Liver (tissue), 9 donors: ENCODE data around the gene TWIST2. TPM values are rescaled to one million over a fixed set of nuclear protein-coding genes. Genes with fewer than 3 reads are reported as not detected.

Source experiments
- DNase-seq: peaks from one replicate; pipeline ENCODE4 v3.0.0-alpha.2; 2017; ENCODE audit warnings: low spot score
- H3K27ac ChIP-seq, 2 donors: one replicate each; pipeline ENCODE4 v1.7.0; 2013; ENCODE audit warnings: inconsistent platforms in 2 of 2, low read length in 2 of 2, control low read depth in 1 of 2, low read depth in 1 of 2, mild to moderate bottlenecking in 1 of 2
- H3K27me3 ChIP-seq, 4 donors: one replicate each; pipeline versions ENCODE4 v1.6.1 to v1.7.0; 2013; ENCODE audit warnings: low read length in 3 of 4, inconsistent platforms in 1 of 4, mild to moderate bottlenecking in 1 of 4, moderate library complexity in 1 of 4; ENCODE audit not compliant: control insufficient read depth in 4 of 4, insufficient read depth in 4 of 4
- H3K36me3 ChIP-seq, 4 donors: one replicate each; pipeline versions ENCODE4 v1.6.1 to v1.7.0; 2013; ENCODE audit warnings: low read length in 3 of 4, mild to moderate bottlenecking in 3 of 4, low read depth in 1 of 4, moderate library complexity in 1 of 4; ENCODE audit not compliant: control insufficient read depth in 4 of 4, insufficient read depth in 3 of 4
- H3K4me1 ChIP-seq, 4 donors: one replicate each; pipeline versions ENCODE4 v1.6.1 to v1.7.0; 2013; ENCODE audit warnings: low read length in 3 of 4, mild to moderate bottlenecking in 3 of 4, moderate library complexity in 1 of 4; ENCODE audit not compliant: control insufficient read depth in 4 of 4, insufficient read depth in 4 of 4
- H3K4me3 ChIP-seq, 3 donors: one replicate each; pipeline versions ENCODE4 v1.6.1 to v1.7.0; 2013; ENCODE audit warnings: low read length in 3 of 3, control low read depth in 1 of 3, low read depth in 1 of 3, mild to moderate bottlenecking in 1 of 3
- H3K9ac ChIP-seq, 2 donors: one replicate each; pipeline ENCODE4 v1.7.0; 2013; ENCODE audit warnings: low read length in 2 of 2, mild to moderate bottlenecking in 2 of 2, moderate library complexity in 2 of 2, control low read depth in 1 of 2, low read depth in 1 of 2
- H3K9me3 ChIP-seq, 4 donors: one replicate each; pipeline versions ENCODE4 v1.6.1 to v1.7.0; 2013; ENCODE audit warnings: low read length in 3 of 4; ENCODE audit not compliant: control insufficient read depth in 4 of 4
- EGR1 ChIP-seq, 2 donors: IDR thresholded peaks; 2 replicates each; pipeline ENCODE4 v1.6.1; 2016 to 2018; ENCODE audit warnings: antibody characterized with exemption in 2 of 2, low read depth in 2 of 2
- FOXA1 ChIP-seq: IDR thresholded peaks from 2 replicates; pipeline ENCODE4 v1.6.1; 2016; ENCODE audit warnings: antibody characterized with exemption
- FOXA2 ChIP-seq: IDR thresholded peaks from 2 replicates; pipeline ENCODE4 v1.6.1; 2016; ENCODE audit warnings: antibody characterized with exemption
- GABPA ChIP-seq, 2 donors: IDR thresholded peaks in 1 of 2; conservative IDR thresholded peaks in 1 of 2; 2 replicates each; pipeline ENCODE4 v1.6.1; 2016; ENCODE audit warnings: antibody characterized with exemption in 2 of 2, mild to moderate bottlenecking in 1 of 2, moderate library complexity in 1 of 2
- HNF4A ChIP-seq, 2 donors: conservative IDR thresholded peaks; 2 replicates each; pipeline ENCODE4 v1.6.1; 2016; ENCODE audit warnings: antibody characterized with exemption in 2 of 2, mild to moderate bottlenecking in 2 of 2
- HNF4G ChIP-seq: IDR thresholded peaks from 2 replicates; pipeline ENCODE4 v1.6.1; 2016; ENCODE audit warnings: antibody characterized with exemption
- JUND ChIP-seq, 2 donors: IDR thresholded peaks; 2 replicates each; pipeline ENCODE4 v1.6.1; 2016; ENCODE audit warnings: antibody characterized with exemption in 2 of 2
- NR2F2 ChIP-seq: IDR thresholded peaks from 2 replicates; pipeline ENCODE4 v1.6.1; 2016; ENCODE audit warnings: antibody characterized with exemption
- RAD21 ChIP-seq, 2 donors: IDR thresholded peaks; 2 replicates each; pipeline ENCODE4 v1.6.1; 2016; ENCODE audit warnings: antibody characterized with exemption in 2 of 2, mild to moderate bottlenecking in 2 of 2
- RXRA ChIP-seq, 2 donors: IDR thresholded peaks; 2 replicates each; pipeline ENCODE4 v1.6.1; 2017 to 2018; ENCODE audit warnings: antibody characterized with exemption in 2 of 2, mild to moderate bottlenecking in 1 of 2
- SP1 ChIP-seq: IDR thresholded peaks from 2 replicates; pipeline ENCODE4 v1.6.1; 2018; ENCODE audit warnings: antibody characterized with exemption, mild to moderate bottlenecking
- TAF1 ChIP-seq: conservative IDR thresholded peaks from 2 replicates; pipeline ENCODE4 v1.6.1; 2016; ENCODE audit warnings: antibody characterized with exemption, mild to moderate bottlenecking
- YY1 ChIP-seq: IDR thresholded peaks from 2 replicates; pipeline ENCODE4 v1.6.1; 2016; ENCODE audit warnings: antibody characterized with exemption, mild to moderate bottlenecking
- WGBS: extraction: QIAGEN DNeasy Blood & Tissue Kit; methylation state at CpG from one replicate; pipeline ENCODE4 v1.1.7; 2013; 5-methylcytosine and 5-hydroxymethylcytosine counted together
- polyA plus RNA-seq, 2 donors: library from polyadenylated mRNA; stranded (reverse) in 1 of 2; unstranded in 1 of 2; fragments of 200-250 nt in 1 of 2; fragments of >200 nt in 1 of 2; fragmentation: Nextera tagmentation in 1 of 2; extraction: Ambion mirVana in 1 of 2; gene quantifications; one replicate each; pipeline versions ENCODE4 v1.2.1 to v1.2.3, GENCODE V29; 2013 to 2015
- total RNA-seq, 2 donors: library from RNA; depleted of rRNA; stranded (reverse); fragments of >200 nt; gene quantifications; one replicate each; pipeline ENCODE4 v1.2.3, GENCODE V29; 2014
- TF ChIP-seq, protein P1 (sequence below): IDR thresholded peaks from 2 replicates; pipeline ENCODE4 v1.6.1; 2016; ENCODE audit warnings: antibody characterized with exemption
- TF ChIP-seq, protein P2 (sequence below): fragments of 150-350 bp; IDR thresholded peaks from 2 replicates; pipeline ENCODE4 v1.5.1; 2017; ENCODE audit warnings: improper control_type of control experiment, low read depth, low read length; ENCODE audit not compliant: missing input control
- TF ChIP-seq, protein P3 (sequence below): IDR thresholded peaks from 2 replicates; pipeline ENCODE4 v1.6.1; 2016; ENCODE audit warnings: antibody characterized with exemption
- TF ChIP-seq, protein P4 (sequence below): IDR thresholded peaks from 2 replicates; pipeline ENCODE4 v1.6.1; 2016; ENCODE audit warnings: antibody characterized with exemption, mild to moderate bottlenecking
- TF ChIP-seq, protein P5 (sequence below): IDR thresholded peaks from 2 replicates; pipeline ENCODE4 v1.6.1; 2016; ENCODE audit warnings: antibody characterized with exemption
- donor health status: healthy.
- donor health status: healthy.
- donor health status: healthy.
- donor health status: healthy.
- donor health status: healthy.

Gene TWIST2
- total and polyA plus RNA-seq, 4 donors = 0.17 to 0.20 (median 0.19) TPM; not detected in 1

DNA sequence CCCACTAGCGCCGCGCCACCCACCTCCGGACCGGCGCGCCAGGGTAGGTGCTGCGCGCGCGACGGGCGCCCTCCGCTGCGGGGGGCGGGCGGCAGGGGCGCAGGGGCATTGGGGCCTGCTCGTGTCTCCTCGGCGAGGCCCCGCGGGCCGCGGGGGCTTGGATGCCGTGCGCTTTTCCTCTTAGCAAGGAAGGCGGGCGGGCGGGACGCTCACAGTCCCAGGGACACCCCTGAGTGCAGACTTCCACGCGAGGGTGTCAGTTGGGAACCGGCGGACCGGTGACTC, 748 bp downstream of the TWIST2 start:
- Histone ChIP-seq H3K9me3 (no peaks in the 10 kb centered on the region), H3K4me1 (peaks cover 15 to 28% (median 18%) of the 10 kb centered on the region in 4 donors), H3K27me3 (peaks cover 0 to 21% (median 11%) of the 10 kb centered on the region in 4 donors), H3K9ac (no peak overlapping the region), H3K4me3 (peak overlapping the region in 2 of 3 donors; percentile 52 to 68), H3K27ac (peak overlapping the region in 1 of 2 donors; percentile 25), H3K36me3 (no peaks in the 10 kb centered on the region)
- no peak for DNase-seq
- TF ChIP-seq HNF4A (conservative IDR thresholded peaks at IDR 0.05) = no peak
- TF ChIP-seq YY1 = no peak
- no peak for TF ChIP-seq RXRA (IDR thresholded peaks at IDR 0.05)
- TF ChIP-seq, protein P1, sequence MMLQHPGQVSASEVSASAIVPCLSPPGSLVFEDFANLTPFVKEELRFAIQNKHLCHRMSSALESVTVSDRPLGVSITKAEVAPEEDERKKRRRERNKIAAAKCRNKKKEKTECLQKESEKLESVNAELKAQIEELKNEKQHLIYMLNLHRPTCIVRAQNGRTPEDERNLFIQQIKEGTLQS = no peak
- TF ChIP-seq, protein P2, sequence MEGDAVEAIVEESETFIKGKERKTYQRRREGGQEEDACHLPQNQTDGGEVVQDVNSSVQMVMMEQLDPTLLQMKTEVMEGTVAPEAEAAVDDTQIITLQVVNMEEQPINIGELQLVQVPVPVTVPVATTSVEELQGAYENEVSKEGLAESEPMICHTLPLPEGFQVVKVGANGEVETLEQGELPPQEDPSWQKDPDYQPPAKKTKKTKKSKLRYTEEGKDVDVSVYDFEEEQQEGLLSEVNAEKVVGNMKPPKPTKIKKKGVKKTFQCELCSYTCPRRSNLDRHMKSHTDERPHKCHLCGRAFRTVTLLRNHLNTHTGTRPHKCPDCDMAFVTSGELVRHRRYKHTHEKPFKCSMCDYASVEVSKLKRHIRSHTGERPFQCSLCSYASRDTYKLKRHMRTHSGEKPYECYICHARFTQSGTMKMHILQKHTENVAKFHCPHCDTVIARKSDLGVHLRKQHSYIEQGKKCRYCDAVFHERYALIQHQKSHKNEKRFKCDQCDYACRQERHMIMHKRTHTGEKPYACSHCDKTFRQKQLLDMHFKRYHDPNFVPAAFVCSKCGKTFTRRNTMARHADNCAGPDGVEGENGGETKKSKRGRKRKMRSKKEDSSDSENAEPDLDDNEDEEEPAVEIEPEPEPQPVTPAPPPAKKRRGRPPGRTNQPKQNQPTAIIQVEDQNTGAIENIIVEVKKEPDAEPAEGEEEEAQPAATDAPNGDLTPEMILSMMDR = no peak
- TF ChIP-seq, protein P3, sequence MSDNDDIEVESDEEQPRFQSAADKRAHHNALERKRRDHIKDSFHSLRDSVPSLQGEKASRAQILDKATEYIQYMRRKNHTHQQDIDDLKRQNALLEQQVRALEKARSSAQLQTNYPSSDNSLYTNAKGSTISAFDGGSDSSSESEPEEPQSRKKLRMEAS = no peak
- no peak for TF ChIP-seq EGR1 (IDR thresholded peaks at IDR 0.05; ENCODE audit: low read depth in 2 of 2)
- no peak for TF ChIP-seq FOXA1
- TF ChIP-seq HNF4G = no peak
- no peak for TF ChIP-seq RAD21 (IDR thresholded peaks at IDR 0.05)
- TF ChIP-seq TAF1 = no peak
- TF ChIP-seq FOXA2 = no peak
- TF ChIP-seq SP1 = no peak
- no peak for TF ChIP-seq JUND (IDR thresholded peaks at IDR 0.05)
- TF ChIP-seq GABPA (IDR thresholded peaks at IDR 0.05 in 1 of 2, conservative IDR thresholded peaks at IDR 0.05 in 1 of 2) = no peak
- TF ChIP-seq NR2F2 = no peak
- TF ChIP-seq, protein P4, sequence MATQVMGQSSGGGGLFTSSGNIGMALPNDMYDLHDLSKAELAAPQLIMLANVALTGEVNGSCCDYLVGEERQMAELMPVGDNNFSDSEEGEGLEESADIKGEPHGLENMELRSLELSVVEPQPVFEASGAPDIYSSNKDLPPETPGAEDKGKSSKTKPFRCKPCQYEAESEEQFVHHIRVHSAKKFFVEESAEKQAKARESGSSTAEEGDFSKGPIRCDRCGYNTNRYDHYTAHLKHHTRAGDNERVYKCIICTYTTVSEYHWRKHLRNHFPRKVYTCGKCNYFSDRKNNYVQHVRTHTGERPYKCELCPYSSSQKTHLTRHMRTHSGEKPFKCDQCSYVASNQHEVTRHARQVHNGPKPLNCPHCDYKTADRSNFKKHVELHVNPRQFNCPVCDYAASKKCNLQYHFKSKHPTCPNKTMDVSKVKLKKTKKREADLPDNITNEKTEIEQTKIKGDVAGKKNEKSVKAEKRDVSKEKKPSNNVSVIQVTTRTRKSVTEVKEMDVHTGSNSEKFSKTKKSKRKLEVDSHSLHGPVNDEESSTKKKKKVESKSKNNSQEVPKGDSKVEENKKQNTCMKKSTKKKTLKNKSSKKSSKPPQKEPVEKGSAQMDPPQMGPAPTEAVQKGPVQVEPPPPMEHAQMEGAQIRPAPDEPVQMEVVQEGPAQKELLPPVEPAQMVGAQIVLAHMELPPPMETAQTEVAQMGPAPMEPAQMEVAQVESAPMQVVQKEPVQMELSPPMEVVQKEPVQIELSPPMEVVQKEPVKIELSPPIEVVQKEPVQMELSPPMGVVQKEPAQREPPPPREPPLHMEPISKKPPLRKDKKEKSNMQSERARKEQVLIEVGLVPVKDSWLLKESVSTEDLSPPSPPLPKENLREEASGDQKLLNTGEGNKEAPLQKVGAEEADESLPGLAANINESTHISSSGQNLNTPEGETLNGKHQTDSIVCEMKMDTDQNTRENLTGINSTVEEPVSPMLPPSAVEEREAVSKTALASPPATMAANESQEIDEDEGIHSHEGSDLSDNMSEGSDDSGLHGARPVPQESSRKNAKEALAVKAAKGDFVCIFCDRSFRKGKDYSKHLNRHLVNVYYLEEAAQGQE = no peak
- TF ChIP-seq, protein P5, sequence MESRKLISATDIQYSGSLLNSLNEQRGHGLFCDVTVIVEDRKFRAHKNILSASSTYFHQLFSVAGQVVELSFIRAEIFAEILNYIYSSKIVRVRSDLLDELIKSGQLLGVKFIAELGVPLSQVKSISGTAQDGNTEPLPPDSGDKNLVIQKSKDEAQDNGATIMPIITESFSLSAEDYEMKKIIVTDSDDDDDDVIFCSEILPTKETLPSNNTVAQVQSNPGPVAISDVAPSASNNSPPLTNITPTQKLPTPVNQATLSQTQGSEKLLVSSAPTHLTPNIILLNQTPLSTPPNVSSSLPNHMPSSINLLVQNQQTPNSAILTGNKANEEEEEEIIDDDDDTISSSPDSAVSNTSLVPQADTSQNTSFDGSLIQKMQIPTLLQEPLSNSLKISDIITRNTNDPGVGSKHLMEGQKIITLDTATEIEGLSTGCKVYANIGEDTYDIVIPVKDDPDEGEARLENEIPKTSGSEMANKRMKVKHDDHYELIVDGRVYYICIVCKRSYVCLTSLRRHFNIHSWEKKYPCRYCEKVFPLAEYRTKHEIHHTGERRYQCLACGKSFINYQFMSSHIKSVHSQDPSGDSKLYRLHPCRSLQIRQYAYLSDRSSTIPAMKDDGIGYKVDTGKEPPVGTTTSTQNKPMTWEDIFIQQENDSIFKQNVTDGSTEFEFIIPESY = no peak
- 9% methylated on average over 36 of the region's 36 CpGs for WGBS
